HEK293T (cell line): ENCODE measurements around the gene PRSS53.

ENCODE experiments used
- CTCF ChIA-PET: fragments of 350-600 bp; formaldehyde crosslinking; extraction: SDS; loops from one replicate; lab custom pipeline; 2021; ENCODE audit warnings: antibody characterized with exemption, inconsistent platforms; lab: Yijun Ruan, JAX
- POLR2A ChIA-PET: fragments of 350-600 bp; formaldehyde crosslinking; extraction: SDS; loops from one replicate; lab custom pipeline; 2020; ENCODE audit warnings: antibody characterized with exemption, inconsistent platforms; lab: Yijun Ruan, JAX
- DNase-seq: peaks from one replicate; pipeline ENCODE4 v3.0.0; 2012; ENCODE audit warnings: mixed read lengths; ENCODE audit errors: extremely low spot score
- ARNT ChIP-seq: fragments of 450-650 bp; IDR thresholded peaks from 2 replicates; pipeline ENCODE4 v1.6.1; 2017; ENCODE audit warnings: mild to moderate bottlenecking
- BHLHE40 ChIP-seq: fragments of 450-650 bp; IDR thresholded peaks from 2 replicates; pipeline ENCODE4 v1.6.1; 2016; ENCODE audit warnings: mild to moderate bottlenecking, moderate library complexity, borderline replicate concordance
- CTBP1 ChIP-seq: fragments of 450-650 bp; IDR thresholded peaks from 2 replicates; pipeline ENCODE4 v1.6.1; 2016; ENCODE audit warnings: borderline replicate concordance
- ELF4 ChIP-seq: fragments of 450-650 bp; IDR thresholded peaks from 2 replicates; pipeline ENCODE4 v1.6.1; 2017; ENCODE audit warnings: antibody characterized with exemption
- FOXA1 ChIP-seq: fragments of 450-650 bp; IDR thresholded peaks from 2 replicates; pipeline ENCODE4 v1.6.1; 2016; ENCODE audit warnings: mild to moderate bottlenecking
- FOXK2 ChIP-seq: fragments of 450-650 bp; IDR thresholded peaks from 2 replicates; pipeline ENCODE4 v1.6.1; 2016; ENCODE audit warnings: mild to moderate bottlenecking
- FOXM1 ChIP-seq: fragments of 450-650 bp; IDR thresholded peaks from 2 replicates; pipeline ENCODE4 v1.6.1; 2017; ENCODE audit warnings: mild to moderate bottlenecking, borderline replicate concordance
- HDGF ChIP-seq: fragments of 450-650 bp; IDR thresholded peaks from 2 replicates; pipeline ENCODE4 v1.6.1; 2017; ENCODE audit warnings: antibody characterized with exemption, borderline replicate concordance
- L3MBTL2 ChIP-seq: fragments of 450-650 bp; conservative IDR thresholded peaks from 2 replicates; pipeline ENCODE4 v1.6.1; 2016; ENCODE audit warnings: mild to moderate bottlenecking
- LEF1 ChIP-seq: fragments of 450-650 bp; IDR thresholded peaks from 2 replicates; pipeline ENCODE4 v1.6.1; 2017; ENCODE audit warnings: mild to moderate bottlenecking, borderline replicate concordance
- NFRKB ChIP-seq: fragments of 450-650 bp; IDR thresholded peaks from 2 replicates; pipeline ENCODE4 v1.6.1; 2016; ENCODE audit warnings: mild to moderate bottlenecking, moderate library complexity
- SP1 ChIP-seq: fragments of 450-650 bp; IDR thresholded peaks from 2 replicates; pipeline ENCODE4 v1.6.1; 2017
- SUZ12 ChIP-seq: fragments of 450-650 bp; IDR thresholded peaks from 2 replicates; pipeline ENCODE4 v1.6.1; 2016; ENCODE audit warnings: mild to moderate bottlenecking
- TARDBP ChIP-seq: fragments of 450-650 bp; IDR thresholded peaks from 2 replicates; pipeline ENCODE4 v1.6.1; 2016
- ZNF384 ChIP-seq: fragments of 450-650 bp; IDR thresholded peaks from 2 replicates; pipeline ENCODE4 v1.6.1; 2016
- TF ChIP-seq, protein P1 (sequence below): fragments of 450-650 bp; IDR thresholded peaks from 2 replicates; pipeline ENCODE4 v1.6.1; 2016

The PRSS53 gene

DNA sequence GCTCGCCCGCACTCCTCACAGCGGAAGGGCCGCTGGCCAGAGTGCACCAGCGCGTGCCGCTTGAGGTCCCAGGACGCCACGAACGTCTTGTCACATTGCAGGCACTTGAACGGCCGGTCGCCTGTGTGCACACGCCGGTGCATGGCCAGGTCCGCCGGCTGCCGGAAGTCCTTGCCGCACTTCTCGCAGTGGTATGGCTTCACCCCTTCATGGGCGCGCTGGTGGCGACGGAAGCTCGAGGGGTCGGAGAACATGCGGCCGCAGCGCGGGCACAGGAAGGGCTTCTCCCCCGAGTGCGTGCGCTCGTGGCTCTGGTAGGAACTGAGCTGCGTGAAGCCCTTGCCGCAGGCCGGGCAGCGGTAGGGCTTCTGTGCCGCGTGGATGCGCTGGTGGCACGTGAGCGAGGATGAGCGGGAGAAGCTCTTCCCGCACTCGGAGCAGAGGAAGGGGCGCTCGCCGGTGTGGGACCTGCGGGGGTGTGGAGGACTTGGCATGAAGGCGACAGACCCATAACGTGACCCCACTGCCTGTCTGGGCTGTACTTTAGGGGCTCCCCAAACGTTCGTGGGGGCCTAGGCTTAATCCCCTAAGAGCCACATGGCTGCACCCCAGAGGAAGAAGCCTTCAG lies 26.8 kb downstream of the PRSS53 start:
- ChIA-PET POLR2A (interaction anchor here (1.1 kb wide), 1 partner anchor 10 kb away, joined by 3 read pairs; no protein-coding TSS in a partner anchor), CTCF (no interaction called here)
- TF ChIP-seq CTBP1 (no peak), TARDBP (no peak), FOXA1 (no peak), FOXK2 (no peak), ARNT (no peak), ZNF384 (no peak), HDGF (no peak), FOXM1 (no peak), LEF1 (no peak), BHLHE40 (no peak), NFRKB (no peak), SUZ12 (no peak), ELF4 (no peak), L3MBTL2 (no peak), SP1 (no peak)
- TF ChIP-seq, protein P1, sequence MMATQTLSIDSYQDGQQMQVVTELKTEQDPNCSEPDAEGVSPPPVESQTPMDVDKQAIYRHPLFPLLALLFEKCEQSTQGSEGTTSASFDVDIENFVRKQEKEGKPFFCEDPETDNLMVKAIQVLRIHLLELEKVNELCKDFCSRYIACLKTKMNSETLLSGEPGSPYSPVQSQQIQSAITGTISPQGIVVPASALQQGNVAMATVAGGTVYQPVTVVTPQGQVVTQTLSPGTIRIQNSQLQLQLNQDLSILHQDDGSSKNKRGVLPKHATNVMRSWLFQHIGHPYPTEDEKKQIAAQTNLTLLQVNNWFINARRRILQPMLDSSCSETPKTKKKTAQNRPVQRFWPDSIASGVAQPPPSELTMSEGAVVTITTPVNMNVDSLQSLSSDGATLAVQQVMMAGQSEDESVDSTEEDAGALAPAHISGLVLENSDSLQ = no peak
- DNase-seq = no peak

DNA sequence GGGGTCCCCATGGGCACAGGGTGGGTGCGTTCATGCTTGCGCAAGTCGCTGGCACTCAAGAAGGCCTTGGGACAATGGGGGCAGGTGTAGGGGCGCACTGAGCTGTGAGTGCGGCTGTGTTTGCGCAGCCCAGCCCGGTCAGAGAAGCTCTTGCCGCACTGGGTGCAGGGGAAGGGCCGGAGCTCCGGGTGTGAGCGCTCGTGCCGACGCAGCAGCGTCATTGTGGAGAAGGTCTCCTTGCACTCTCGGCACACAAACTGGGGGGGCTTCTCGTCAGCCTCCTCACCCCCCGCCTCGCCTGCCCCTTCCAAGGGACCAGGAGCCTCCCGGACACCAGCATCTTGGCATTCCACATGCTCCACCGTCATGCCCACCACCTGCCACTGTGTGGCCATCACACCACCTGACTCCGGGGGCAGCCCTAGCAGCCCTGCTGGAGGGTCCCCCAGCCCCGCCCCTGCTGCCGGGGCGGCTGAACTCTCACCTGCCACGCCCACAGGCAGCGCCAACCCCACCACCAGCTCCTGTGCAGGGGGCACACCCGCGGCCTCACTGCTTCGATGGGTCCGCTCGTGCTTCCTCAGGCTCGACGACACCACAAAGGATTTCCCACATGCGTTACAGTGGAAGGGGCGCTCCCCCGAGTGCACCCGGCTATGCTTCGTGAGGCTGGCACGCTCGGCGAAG lies 27.5 kb downstream of the PRSS53 start:
- ChIA-PET CTCF (no interaction called here), POLR2A (interaction anchor here (1.1 kb wide), 1 partner anchor 11 kb away, joined by 3 read pairs; no protein-coding TSS in a partner anchor)
- no peak for DNase-seq
- TF ChIP-seq TARDBP (no peak), ARNT (no peak), CTBP1 (no peak), FOXM1 (no peak), L3MBTL2 (no peak), NFRKB (no peak), BHLHE40 (no peak), LEF1 (no peak), SUZ12 (no peak), FOXK2 (no peak), ZNF384 (no peak), HDGF (no peak), FOXA1 (no peak), ELF4 (no peak), SP1 (no peak)
- TF ChIP-seq, protein P1 = no peak

DNA sequence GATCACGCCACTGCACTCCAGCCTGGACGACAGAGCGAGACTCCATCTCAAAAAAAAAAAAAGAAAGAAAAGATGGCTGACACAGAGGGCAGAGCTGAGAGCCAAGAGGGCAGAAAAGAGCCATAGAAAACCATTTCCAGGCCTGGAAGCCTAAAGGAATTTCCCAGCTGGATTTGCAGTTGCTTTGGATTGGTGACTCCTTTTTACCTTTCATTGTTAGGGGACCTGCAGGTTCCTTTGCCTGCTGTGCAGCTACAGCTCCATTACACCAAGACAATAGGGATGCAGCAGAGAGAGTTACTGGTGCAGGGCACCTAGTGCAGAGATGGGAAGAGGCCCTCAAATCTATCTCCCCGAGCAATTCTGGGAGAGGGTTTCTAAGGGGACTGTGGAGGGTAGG lies 33.1 kb downstream of the PRSS53 start:
- POLR2A ChIA-PET = no interaction called here
- no peak for DNase-seq
- no peak for TF ChIP-seq FOXK2
- TF ChIP-seq LEF1 = no peak
- TF ChIP-seq SP1 = no peak
- no peak for TF ChIP-seq FOXM1
- no peak for TF ChIP-seq SUZ12
- TF ChIP-seq BHLHE40 = no peak
- no peak for TF ChIP-seq ARNT
- no peak for TF ChIP-seq L3MBTL2
- no peak for TF ChIP-seq NFRKB
- CTCF ChIA-PET = interaction anchor here (0.6 kb wide), 1 partner anchor 198 kb away, joined by 3 read pairs; no protein-coding TSS in a partner anchor

DNA sequence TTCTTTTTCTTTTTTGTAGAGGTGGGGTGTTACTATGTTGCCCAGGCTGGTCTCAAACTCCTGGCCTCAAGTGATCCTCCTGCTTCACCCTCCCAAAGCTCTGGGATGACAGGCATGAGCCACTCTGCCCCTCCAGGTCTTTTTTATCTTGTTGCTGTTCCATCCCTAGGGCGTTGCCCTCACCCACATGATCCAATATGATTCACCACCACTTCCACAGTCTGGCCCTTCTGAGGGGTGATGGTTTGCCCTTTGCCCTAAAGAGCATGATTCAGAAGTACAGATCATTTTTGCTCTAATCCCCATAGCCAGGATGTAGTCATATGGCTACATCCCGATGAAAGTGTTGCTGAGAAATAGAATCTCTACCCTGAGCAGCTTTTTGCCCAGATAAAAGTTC lies 36.6 kb downstream of the PRSS53 start:
- ChIA-PET POLR2A (no interaction called here), CTCF (no interaction called here)
- no peak for DNase-seq
- no peak for TF ChIP-seq HDGF
- no peak for TF ChIP-seq TARDBP
- TF ChIP-seq, protein P1 = no peak
- no peak for TF ChIP-seq CTBP1
- no peak for TF ChIP-seq LEF1

DNA sequence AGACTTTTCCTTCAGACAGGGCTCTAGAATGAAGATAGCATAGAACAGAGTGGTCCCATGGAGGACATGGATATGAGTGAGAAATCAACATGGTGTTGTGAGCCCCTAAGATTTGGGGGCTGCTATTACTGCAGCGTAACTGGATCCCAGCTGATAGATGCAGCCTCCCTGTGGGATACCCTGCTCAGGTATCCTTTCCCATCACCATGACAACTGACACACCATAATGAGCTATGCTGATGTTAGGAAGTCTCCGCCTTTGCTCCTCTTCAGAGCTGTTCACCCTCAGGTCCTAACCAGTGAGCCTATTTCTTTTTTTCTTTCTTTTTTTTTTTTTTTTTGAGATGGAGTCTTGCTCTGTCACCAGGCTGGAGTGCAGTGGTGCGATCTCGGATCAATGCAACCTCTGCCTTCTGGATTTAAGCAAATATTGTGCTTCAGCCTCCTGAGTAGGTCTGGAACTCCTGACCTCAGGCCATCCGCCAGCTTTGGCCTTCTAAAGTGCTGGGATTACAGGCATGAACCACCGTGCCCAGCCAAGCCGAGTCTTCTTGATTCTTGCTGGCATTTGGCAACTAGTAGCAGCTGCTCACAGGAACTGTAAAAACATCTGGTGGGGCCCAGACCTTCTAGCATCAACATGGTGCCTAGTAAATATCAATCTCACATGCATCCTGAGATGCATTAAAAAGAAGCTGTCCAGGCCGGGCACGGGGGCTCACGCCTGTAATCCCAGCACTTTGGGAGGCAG lies 38.3 kb downstream of the PRSS53 start:
- TF ChIP-seq NFRKB = no peak
- TF ChIP-seq SP1 = no peak
- no peak for TF ChIP-seq SUZ12
- TF ChIP-seq LEF1 = no peak
- TF ChIP-seq ARNT = no peak
- TF ChIP-seq L3MBTL2 = no peak
- TF ChIP-seq, protein P1 = no peak
- no peak for TF ChIP-seq FOXA1
- TF ChIP-seq HDGF = no peak
- no peak for TF ChIP-seq CTBP1
- no peak for TF ChIP-seq FOXK2
- no peak for TF ChIP-seq BHLHE40
- no peak for TF ChIP-seq ELF4
- TF ChIP-seq FOXM1 = no peak
- no peak for TF ChIP-seq TARDBP
- no peak for DNase-seq
- POLR2A ChIA-PET = interaction anchor here (0.6 kb wide), 1 partner anchor 23 kb away, joined by 3 read pairs; the partner anchor contains the start of gene ZNF668
- CTCF ChIA-PET = interaction anchor here (0.6 kb wide), 1 partner anchor 36 kb away, joined by 3 read pairs; no protein-coding TSS in a partner anchor
